Stimulated activated memory B cell treated with anti-CD40 and anti-IgM and Interleukin-4, amounts not matched to agents 10 μg/mL and 1 μg/mL and 100 μg/mL, for 72 hours (primary cell): ENCODE results near the gene CLDN17.

Experiments used
- ATAC-seq: fragments of 150-1000 bp; cut with Tn5 transposase; 2 replicates; pipeline ENCODE4 v1.10.0; 2021
- H3K27ac Mint-ChIP-seq: one replicate; pipeline ENCODE4 v1.8.0; 2022; ENCODE audit warnings: mild to moderate bottlenecking, mixed read lengths
- H3K27me3 Mint-ChIP-seq: one replicate; pipeline ENCODE4 v1.8.0; 2022; ENCODE audit warnings: mixed read lengths
- H3K36me3 Mint-ChIP-seq: one replicate; pipeline ENCODE4 v1.8.0; 2022; ENCODE audit warnings: mixed read lengths
- H3K4me1 Mint-ChIP-seq: one replicate; pipeline ENCODE4 v1.8.0; 2022; ENCODE audit warnings: mixed read lengths
- H3K4me3 Mint-ChIP-seq: one replicate; pipeline ENCODE4 v1.8.0; 2022; ENCODE audit warnings: mild to moderate bottlenecking, moderate library complexity, mixed read lengths
- H3K9me3 Mint-ChIP-seq: one replicate; pipeline ENCODE4 v1.8.0; 2022; ENCODE audit warnings: mixed read lengths

CLDN17 gene, protein sequence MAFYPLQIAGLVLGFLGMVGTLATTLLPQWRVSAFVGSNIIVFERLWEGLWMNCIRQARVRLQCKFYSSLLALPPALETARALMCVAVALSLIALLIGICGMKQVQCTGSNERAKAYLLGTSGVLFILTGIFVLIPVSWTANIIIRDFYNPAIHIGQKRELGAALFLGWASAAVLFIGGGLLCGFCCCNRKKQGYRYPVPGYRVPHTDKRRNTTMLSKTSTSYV

DNA sequence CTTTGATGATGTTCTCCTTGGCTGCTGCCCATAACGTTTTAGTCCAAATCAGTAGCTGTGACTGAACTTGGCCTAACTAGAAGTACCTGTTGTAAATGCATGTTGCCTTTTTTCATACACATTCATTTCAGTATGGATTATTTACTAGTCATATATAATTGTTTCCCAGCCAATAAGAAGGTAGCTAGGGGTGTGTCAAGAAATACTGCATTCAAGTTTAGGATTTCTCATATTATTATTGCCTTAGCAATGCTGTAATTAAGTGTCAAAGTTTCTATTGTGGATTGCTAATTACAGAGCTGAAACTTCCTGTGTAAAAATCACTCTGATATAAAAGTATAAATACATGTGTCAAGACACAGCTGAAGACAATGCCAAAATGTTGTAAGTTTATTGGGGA, at the start of gene CLDN17:
TSS of gene CLDN17 (minus strand) at position 101 of the 400 bp plus-strand sequence. CDS start 188 bp downstream, outside the sequence.
- Mint-ChIP-seq H3K9me3 (peaks cover 11% of the 10 kb centered on the region), H3K36me3 (no peaks in the 10 kb centered on the region), H3K27me3 (no peaks in the 10 kb centered on the region), H3K27ac (no peak within 1 kb of the TSS), H3K4me3 (no peak within 1 kb of the TSS), H3K4me1 (no peaks in the 10 kb centered on the region)
- ATAC-seq = no peak

DNA sequence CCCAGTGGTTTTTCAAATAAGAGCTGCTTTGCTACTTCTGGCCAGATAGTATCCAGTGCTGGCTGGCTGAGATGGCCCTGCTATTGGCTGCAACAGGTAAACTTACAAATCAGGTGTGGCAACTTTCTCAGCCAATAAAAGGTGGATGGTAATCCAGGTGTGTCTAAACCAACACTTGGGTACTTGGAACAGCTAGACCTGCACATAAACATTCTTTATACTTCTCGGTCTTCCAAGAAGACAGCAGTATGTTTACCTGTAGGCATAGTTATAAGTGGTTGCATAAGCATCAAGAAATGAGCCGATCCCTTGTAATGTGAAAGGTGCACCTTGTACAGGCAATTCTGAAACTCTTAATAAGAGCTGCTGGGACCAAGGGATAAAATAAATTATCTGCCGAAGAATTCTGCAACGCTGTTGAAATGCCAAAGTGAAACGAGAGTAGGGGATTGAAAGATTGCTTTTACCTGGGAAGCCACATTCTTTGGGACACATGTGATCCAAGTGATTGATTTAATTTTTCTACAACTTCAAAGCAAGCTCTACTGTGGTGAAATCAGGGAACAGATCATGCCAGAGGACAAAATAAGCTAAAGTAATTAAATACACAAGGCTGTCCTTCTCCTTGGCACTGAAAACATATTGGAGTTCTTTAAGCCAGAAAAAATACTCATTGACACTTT, 49.6 kb upstream of the CLDN17 start, which contains the start of gene CLDN8:
TSS of gene CLDN8 (minus strand) at position 57 of the 683 bp plus-strand sequence. CDS start 172 bp downstream, outside the sequence.
- H3K9me3 Mint-ChIP-seq = no peaks in the 10 kb centered on the region
- no peaks in the 10 kb centered on the region for H3K36me3 Mint-ChIP-seq
- ATAC-seq = no peak
- no peak within 1 kb of the TSS for H3K27ac Mint-ChIP-seq
- H3K4me3 Mint-ChIP-seq = no peak within 1 kb of the TSS
- no peaks in the 10 kb centered on the region for H3K27me3 Mint-ChIP-seq
- H3K4me1 Mint-ChIP-seq = no peaks in the 10 kb centered on the region

DNA sequence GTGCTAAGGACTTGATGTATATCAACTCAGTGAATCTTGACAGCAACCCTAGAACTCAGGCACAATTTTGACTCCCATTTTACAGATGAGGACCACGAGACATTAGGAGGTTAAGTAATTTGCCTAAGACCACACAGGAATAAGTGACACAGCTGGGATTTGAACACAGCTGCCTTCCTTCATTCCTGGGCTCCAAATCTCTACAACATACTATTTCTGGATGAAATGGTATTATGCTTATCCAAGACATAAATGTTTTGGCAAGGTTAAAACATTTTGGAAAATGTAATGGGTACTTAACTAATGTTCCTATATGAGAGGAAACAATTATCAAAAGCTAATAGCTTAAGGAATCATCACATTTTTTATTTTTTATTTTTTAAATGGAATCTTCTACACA, 44.5 kb upstream of the CLDN17 start:
- no peaks in the 10 kb centered on the region for H3K27me3 Mint-ChIP-seq
- H3K9me3 Mint-ChIP-seq = no peaks in the 10 kb centered on the region
- ATAC-seq = no peak
- H3K4me3 Mint-ChIP-seq = no peak overlapping the region
- H3K36me3 Mint-ChIP-seq = no peaks in the 10 kb centered on the region
- H3K4me1 Mint-ChIP-seq = no peaks in the 10 kb centered on the region
- no peak overlapping the region for H3K27ac Mint-ChIP-seq

DNA sequence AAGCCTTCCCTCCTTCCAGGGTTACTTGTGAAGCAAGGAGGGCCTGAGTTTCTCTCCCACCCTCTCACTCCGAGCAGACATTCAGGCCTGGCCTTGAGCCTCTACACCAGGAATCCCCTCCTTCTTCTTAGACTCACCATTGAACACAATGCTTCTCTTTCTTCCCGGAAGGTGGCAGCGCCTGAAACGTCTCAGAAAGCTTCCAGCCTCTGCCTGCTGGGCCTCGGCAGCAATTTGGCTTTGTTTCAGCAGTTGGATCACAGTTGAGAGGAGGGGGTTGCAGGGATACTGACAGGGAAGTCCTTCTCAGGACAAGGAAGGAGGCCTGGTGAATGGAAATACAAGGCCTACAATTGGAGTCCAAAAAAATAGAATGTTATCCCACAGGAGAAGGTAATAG, 43.0 kb upstream of the CLDN17 start:
- no peaks in the 10 kb centered on the region for H3K4me1 Mint-ChIP-seq
- no peak overlapping the region for H3K27ac Mint-ChIP-seq
- H3K36me3 Mint-ChIP-seq = no peaks in the 10 kb centered on the region
- H3K27me3 Mint-ChIP-seq = no peaks in the 10 kb centered on the region
- H3K4me3 Mint-ChIP-seq = no peak overlapping the region
- no peaks in the 10 kb centered on the region for H3K9me3 Mint-ChIP-seq
- no peak for ATAC-seq

DNA sequence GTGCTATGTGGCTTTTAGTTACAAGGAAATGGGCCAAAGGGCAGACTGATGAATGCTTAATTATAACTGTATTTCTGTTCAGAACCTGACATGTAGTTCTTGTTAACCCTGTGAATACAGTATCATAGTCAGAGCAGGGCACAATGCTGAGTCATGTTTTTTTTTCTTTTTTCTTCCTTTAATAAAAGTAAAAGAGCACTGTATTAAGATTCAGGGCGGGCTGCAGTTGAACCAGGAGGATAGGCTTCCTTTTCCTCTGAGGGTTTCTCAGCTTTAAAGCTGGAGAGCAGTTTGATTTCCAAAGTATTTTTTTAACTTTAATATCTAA, 40.6 kb upstream of the CLDN17 start:
- Mint-ChIP-seq H3K4me1 (no peaks in the 10 kb centered on the region), H3K27me3 (no peaks in the 10 kb centered on the region), H3K36me3 (no peaks in the 10 kb centered on the region), H3K9me3 (no peaks in the 10 kb centered on the region), H3K4me3 (no peak overlapping the region), H3K27ac (no peak overlapping the region)
- ATAC-seq = no peak

DNA sequence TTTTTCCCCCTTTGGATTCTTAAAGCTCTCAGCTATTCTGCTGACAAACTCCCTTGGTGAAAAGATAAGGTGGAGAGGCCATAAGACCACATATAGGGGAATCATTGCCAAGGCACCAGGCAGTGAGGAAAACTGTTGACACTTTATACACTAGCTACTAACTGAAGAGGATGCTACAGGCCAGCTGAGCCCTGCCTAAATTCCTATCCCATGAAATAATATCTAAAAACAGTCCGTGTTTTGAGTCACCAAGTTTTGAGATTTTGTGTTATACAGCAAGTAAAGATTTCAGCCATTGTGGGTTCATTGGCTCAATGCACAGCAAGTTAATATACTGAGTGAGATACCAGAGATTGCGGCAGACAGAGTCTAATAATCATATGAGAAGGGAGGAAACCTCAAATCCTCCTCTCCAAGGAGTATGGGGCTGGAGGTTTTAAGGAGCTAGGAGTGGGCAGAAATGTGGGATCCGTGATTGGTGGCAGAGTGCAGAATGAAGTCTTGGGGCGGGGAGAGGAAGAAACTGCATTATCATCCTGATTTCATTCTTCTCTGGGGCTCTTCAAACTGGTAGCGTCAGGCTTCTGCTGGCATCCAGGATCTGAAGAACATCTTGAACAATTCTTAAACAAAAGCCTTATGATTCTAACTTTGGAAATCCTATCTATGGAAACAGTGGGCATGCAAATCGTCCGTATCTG, 40.1 kb upstream of the CLDN17 start:
- H3K27ac Mint-ChIP-seq = no peak overlapping the region
- ATAC-seq = no peak
- H3K27me3 Mint-ChIP-seq = no peaks in the 10 kb centered on the region
- no peaks in the 10 kb centered on the region for H3K36me3 Mint-ChIP-seq
- H3K4me3 Mint-ChIP-seq = no peak overlapping the region
- H3K9me3 Mint-ChIP-seq = no peaks in the 10 kb centered on the region
- no peaks in the 10 kb centered on the region for H3K4me1 Mint-ChIP-seq

DNA sequence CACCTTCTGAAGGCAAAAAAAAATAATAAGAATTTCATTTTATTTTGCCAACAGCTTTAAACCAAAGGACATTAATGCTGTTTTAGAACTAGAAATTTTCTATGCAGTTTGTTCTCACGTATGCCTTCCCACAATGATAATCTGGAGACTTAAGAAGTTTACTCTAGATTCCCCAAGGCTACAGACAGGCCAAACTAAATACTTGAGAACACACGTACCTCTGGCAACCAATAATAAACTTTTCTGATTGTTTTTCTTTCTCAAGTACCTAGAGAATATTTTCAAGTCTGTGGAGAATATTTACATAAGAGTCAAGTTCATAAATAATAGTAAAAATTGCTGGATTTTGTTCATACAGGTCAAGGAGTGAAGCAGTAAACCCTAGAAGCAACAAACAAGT, 33.4 kb upstream of the CLDN17 start:
- no peak for ATAC-seq
- Mint-ChIP-seq H3K36me3 (no peaks in the 10 kb centered on the region), H3K27me3 (no peaks in the 10 kb centered on the region), H3K4me3 (no peak overlapping the region), H3K4me1 (no peaks in the 10 kb centered on the region), H3K9me3 (peaks cover 6% of the 10 kb centered on the region), H3K27ac (no peak overlapping the region)

DNA sequence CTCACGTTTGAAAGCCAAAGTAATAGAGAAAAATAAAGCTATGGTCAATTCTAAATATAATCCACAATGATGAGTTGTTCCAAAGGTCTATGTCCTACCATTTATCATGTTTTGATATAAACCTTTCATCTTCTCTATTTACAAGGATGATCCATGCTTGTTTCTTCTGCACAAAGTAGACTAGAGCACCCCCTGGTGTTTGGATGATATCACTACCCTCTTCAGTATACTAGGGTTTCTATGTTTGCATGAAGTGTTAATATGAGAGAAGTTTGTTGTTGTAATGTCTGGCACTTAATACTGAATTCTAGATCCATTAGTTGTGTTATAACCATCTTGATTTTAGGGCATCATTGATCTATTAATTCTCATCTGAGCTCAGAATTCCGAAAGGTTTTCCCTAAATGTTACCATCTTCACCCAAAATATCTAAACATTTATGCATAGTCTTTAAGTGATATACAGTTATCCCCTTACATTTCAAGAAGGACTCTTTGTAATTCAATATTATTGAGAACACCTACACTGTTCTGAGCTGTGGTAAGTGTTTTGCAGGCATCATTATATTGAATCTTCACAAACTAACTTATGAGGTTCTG, 28.2 kb upstream of the CLDN17 start:
- peaks cover 3% of the 10 kb centered on the region for H3K9me3 Mint-ChIP-seq
- no peak overlapping the region for H3K4me3 Mint-ChIP-seq
- no peaks in the 10 kb centered on the region for H3K36me3 Mint-ChIP-seq
- H3K4me1 Mint-ChIP-seq = no peaks in the 10 kb centered on the region
- no peak overlapping the region for H3K27ac Mint-ChIP-seq
- no peak for ATAC-seq
- H3K27me3 Mint-ChIP-seq = no peaks in the 10 kb centered on the region

DNA sequence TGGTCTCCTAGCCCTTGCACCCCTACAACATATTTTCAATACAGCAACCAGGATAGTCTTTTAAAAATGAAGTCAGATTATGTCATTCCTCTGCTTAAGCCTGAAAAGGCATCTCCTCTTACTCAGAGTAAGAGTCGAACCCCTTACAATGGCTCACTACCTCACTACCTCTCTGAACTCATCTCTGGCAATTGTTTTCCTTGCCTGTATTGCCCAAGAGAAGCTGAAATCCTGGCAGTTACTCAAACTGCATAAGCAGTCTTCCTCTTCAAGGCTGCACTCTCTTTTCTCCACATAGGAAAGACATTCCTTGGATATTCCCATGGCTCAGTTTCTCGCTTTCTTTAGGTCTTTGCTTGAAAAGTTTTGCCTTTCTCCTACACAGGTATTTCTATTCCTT, 26.6 kb upstream of the CLDN17 start:
- no peaks in the 10 kb centered on the region for H3K36me3 Mint-ChIP-seq
- H3K4me1 Mint-ChIP-seq = no peaks in the 10 kb centered on the region
- H3K27ac Mint-ChIP-seq = no peak overlapping the region
- peaks cover 3% of the 10 kb centered on the region for H3K9me3 Mint-ChIP-seq
- no peak overlapping the region for H3K4me3 Mint-ChIP-seq
- H3K27me3 Mint-ChIP-seq = no peaks in the 10 kb centered on the region
- no peak for ATAC-seq

DNA sequence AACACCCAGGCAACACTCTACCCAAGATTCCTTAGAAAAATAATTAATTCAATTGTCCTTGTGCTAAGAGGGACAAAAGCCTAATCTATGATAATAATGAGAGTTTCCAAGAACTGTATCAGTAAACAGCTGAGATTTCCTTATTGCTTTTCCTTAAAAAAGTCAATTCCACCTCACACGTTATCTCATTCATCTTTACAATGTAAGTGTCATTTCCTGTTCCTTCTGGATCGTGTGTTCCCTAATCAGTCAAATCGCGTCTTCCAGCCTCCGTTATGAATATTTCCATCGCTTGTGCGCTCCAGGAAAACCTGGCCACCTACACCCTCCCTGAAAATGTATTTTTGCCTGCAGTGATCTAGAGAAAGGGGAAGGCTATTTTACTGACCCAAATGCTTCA, 23.9 kb upstream of the CLDN17 start:
- no peaks in the 10 kb centered on the region for H3K36me3 Mint-ChIP-seq
- no peak overlapping the region for H3K4me3 Mint-ChIP-seq
- no peak for ATAC-seq
- H3K27ac Mint-ChIP-seq = no peak overlapping the region
- peaks cover 3% of the 10 kb centered on the region for H3K9me3 Mint-ChIP-seq
- no peaks in the 10 kb centered on the region for H3K4me1 Mint-ChIP-seq
- no peaks in the 10 kb centered on the region for H3K27me3 Mint-ChIP-seq

DNA sequence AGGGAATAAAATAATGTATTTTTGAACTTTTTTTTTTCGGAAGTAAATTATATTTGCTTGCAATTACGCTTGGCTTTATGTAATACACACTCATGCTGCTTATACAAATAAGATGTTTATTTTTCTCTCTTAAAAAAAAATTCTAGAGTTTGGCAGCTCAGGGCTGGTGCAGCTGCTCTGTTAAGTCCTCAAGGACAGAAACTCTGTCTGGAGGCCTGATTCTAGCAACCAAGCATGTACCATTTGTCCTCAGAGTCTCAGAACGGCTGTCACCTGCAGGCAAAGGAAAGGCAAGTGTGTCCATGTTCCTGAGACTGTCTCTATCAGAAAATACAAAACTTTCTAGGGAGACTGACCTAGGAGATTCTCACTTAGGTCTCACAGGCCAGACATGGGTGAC, 23.2 kb upstream of the CLDN17 start:
- Mint-ChIP-seq H3K9me3 (peaks cover 3% of the 10 kb centered on the region), H3K4me3 (no peak overlapping the region), H3K27me3 (no peaks in the 10 kb centered on the region), H3K27ac (no peak overlapping the region), H3K4me1 (no peaks in the 10 kb centered on the region), H3K36me3 (no peaks in the 10 kb centered on the region)
- ATAC-seq = no peak

DNA sequence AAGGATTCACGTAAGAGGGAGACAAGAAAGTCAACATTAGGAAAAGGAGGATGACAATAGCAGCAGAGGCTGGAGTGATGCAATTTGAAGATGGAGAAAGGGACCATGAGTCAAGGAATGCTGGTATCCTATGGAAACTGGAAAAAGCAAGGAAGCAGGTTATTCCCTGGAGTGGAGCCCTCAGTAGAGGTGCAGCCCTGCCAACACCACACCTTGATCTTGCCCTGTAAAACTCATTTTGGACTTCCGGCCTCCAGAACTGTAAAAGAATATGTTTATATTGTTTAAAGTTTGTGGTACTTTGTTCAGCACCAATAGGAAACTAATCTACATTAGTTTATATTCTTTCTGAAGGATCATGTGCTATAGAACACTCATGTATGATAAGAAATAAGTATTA, 19.6 kb upstream of the CLDN17 start:
- H3K27ac Mint-ChIP-seq = no peak overlapping the region
- H3K4me3 Mint-ChIP-seq = no peak overlapping the region
- H3K36me3 Mint-ChIP-seq = no peaks in the 10 kb centered on the region
- no peaks in the 10 kb centered on the region for H3K27me3 Mint-ChIP-seq
- no peaks in the 10 kb centered on the region for H3K9me3 Mint-ChIP-seq
- ATAC-seq = no peak
- H3K4me1 Mint-ChIP-seq = no peaks in the 10 kb centered on the region

DNA sequence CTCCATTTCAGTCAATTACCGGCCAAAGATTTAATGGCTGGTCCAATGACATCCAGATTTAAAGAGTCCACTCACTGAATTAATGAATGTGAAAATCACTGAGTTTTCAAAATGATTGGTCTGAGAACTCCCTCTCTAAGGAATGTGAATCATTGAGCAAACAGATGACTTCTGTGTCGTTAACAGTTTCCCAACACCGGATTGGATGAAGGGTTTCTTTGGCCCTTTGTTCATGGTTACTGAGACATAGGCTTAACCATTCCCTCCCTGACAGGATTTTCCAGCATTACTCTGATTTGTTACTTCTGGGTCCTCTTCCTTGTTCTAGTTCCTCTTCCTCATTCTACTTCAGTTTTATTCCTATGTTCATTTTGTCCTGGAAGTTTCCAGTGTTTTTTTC, 1.5 kb upstream of the CLDN17 start:
- no peaks in the 10 kb centered on the region for H3K4me1 Mint-ChIP-seq
- no peak for ATAC-seq
- no peak overlapping the region for H3K27ac Mint-ChIP-seq
- H3K4me3 Mint-ChIP-seq = no peak overlapping the region
- no peaks in the 10 kb centered on the region for H3K27me3 Mint-ChIP-seq
- H3K36me3 Mint-ChIP-seq = no peaks in the 10 kb centered on the region
- H3K9me3 Mint-ChIP-seq = peaks cover 14% of the 10 kb centered on the region

DNA sequence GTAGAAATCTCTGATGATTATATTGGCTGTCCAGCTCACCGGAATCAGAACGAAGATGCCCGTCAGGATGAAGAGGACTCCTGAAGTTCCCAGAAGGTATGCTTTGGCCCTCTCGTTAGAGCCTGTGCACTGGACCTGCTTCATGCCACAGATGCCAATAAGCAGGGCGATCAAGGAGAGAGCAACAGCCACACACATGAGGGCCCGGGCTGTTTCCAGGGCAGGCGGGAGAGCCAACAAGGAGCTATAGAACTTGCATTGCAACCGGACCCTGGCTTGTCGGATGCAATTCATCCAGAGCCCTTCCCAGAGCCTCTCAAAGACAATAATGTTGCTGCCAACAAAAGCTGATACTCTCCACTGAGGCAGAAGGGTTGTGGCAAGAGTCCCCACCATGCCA, 434 bp downstream of the CLDN17 start:
- Mint-ChIP-seq H3K27ac (no peak overlapping the region), H3K27me3 (no peaks in the 10 kb centered on the region), H3K36me3 (no peaks in the 10 kb centered on the region), H3K4me3 (no peak overlapping the region), H3K9me3 (peaks cover 11% of the 10 kb centered on the region), H3K4me1 (no peaks in the 10 kb centered on the region)
- no peak for ATAC-seq

DNA sequence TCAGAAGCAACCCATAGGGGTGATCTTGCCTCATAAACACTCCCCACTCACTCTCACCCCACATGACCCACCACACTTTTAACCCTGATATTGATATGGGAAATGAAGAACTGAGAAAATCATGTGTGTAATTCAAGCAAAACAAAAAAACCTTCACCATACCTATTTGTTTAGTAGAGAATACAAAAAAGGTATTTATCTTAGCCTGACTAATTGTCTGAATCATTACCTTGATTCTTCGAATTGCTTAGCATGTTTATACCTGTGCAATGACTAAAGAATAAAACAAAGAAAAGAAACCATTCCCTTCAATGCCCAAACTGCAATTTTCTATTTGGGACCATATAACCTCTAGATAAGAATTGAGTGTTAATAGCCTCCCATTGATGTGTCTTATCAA, 1.8 kb downstream of the CLDN17 start:
- H3K36me3 Mint-ChIP-seq = no peaks in the 10 kb centered on the region
- no peaks in the 10 kb centered on the region for H3K27me3 Mint-ChIP-seq
- H3K4me1 Mint-ChIP-seq = no peaks in the 10 kb centered on the region
- H3K9me3 Mint-ChIP-seq = peaks cover 7% of the 10 kb centered on the region
- ATAC-seq = no peak
- no peak overlapping the region for H3K4me3 Mint-ChIP-seq
- H3K27ac Mint-ChIP-seq = no peak overlapping the region
